BJ (cell line): ENCODE data around the gene ST7. TPM values are rescaled to one million over a fixed set of nuclear protein-coding genes. Genes with fewer than 3 reads are reported as not detected.

ENCODE experiments used
- CTCF ChIA-PET: fragments of 350-600 bp; formaldehyde crosslinking; extraction: SDS; loops from one replicate; lab custom pipeline; 2021; ENCODE audit warnings: antibody characterized with exemption, inconsistent platforms; lab: Yijun Ruan, JAX
- POLR2A ChIA-PET: fragments of 300-600 bp; sonication (Branson Sonifier 250); formaldehyde crosslinking; extraction: SDS; loops from one replicate; lab custom pipeline; 2021; ENCODE audit warnings: antibody characterized with exemption; lab: Charles Lee
- DNase-seq: peaks from one replicate; pipeline ENCODE4 v3.0.0-alpha.2; 2011; ENCODE audit warnings: low read depth
- H3K27me3 ChIP-seq: 2 replicates; pipeline ENCODE4 v1.6.0; 2011; ENCODE audit warnings: low read length; ENCODE audit not compliant: control insufficient read depth, insufficient read depth
- H3K36me3 ChIP-seq: 2 replicates; pipeline ENCODE4 v1.5.1; 2011; ENCODE audit warnings: low read length; ENCODE audit not compliant: control insufficient read depth, insufficient read depth
- H3K4me3 ChIP-seq: 2 replicates; pipeline ENCODE4 v1.5.1; 2011; ENCODE audit warnings: low read depth, mild to moderate bottlenecking, control low read depth, low read length
- CTCF ChIP-seq: IDR thresholded peaks from 2 replicates; pipeline ENCODE4 v1.5.1; 2011; ENCODE audit warnings: low read depth, mild to moderate bottlenecking, control low read depth, inconsistent platforms, low read length, moderate library complexity; ENCODE audit not compliant: insufficient read depth
- polyA plus RNA-seq: library from polyadenylated mRNA; depleted of rRNA; stranded (reverse); fragments of >200 nt; gene quantifications from 2 replicates; pipeline ENCODE4 v1.2.3, GENCODE V29; 2011

The ST7 gene
- polyA plus RNA-seq, 1 experiment, result 16.0 TPM

DNA sequence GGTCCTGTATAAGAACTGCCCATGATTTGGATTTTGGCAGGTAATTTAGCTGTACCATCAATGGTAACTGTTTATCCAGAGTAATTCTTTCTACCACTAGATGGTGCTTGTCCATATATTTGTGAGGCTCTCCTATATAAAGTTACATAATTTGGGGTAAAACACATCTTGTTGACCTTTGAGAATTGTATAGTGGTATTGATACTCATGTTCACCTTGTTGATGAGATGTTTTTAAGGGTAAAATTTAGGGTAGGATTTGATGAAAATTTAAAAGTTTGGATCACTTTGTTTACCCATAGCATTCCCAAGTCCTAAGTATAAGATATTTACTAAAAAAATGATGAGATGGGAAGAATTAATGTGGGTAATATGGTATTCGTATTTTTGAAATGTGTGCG is 31.6 kb downstream of the ST7 start:
- POLR2A ChIA-PET, result no interaction called here
- Histone ChIP-seq H3K36me3 (no peaks in the 10 kb centered on the region), H3K4me3 (no peak overlapping the region), H3K27me3 (no peaks in the 10 kb centered on the region)
- no peak for DNase-seq
- CTCF ChIA-PET, result interaction anchor here (0.5 to 9.2 kb wide), 25 partner anchors 9 to 241 kb away, joined by 3 to 200 read pairs (median 4); no protein-coding TSS in a partner anchor
- peak; percentile 64 for TF ChIP-seq CTCF

GRCh38 chr7:116985575-116985974 is 32.3 kb downstream of the ST7 start:
- POLR2A ChIA-PET, result no interaction called here
- Histone ChIP-seq H3K4me3 (no peak overlapping the region), H3K27me3 (no peaks in the 10 kb centered on the region), H3K36me3 (no peaks in the 10 kb centered on the region)
- DNase-seq, result no peak
- no peak for TF ChIP-seq CTCF
- CTCF ChIA-PET, result interaction anchor here (0.6 to 9.2 kb wide), 13 partner anchors 8 to 171 kb away, joined by 3 to 200 read pairs (median 4); no protein-coding TSS in a partner anchor

DNA sequence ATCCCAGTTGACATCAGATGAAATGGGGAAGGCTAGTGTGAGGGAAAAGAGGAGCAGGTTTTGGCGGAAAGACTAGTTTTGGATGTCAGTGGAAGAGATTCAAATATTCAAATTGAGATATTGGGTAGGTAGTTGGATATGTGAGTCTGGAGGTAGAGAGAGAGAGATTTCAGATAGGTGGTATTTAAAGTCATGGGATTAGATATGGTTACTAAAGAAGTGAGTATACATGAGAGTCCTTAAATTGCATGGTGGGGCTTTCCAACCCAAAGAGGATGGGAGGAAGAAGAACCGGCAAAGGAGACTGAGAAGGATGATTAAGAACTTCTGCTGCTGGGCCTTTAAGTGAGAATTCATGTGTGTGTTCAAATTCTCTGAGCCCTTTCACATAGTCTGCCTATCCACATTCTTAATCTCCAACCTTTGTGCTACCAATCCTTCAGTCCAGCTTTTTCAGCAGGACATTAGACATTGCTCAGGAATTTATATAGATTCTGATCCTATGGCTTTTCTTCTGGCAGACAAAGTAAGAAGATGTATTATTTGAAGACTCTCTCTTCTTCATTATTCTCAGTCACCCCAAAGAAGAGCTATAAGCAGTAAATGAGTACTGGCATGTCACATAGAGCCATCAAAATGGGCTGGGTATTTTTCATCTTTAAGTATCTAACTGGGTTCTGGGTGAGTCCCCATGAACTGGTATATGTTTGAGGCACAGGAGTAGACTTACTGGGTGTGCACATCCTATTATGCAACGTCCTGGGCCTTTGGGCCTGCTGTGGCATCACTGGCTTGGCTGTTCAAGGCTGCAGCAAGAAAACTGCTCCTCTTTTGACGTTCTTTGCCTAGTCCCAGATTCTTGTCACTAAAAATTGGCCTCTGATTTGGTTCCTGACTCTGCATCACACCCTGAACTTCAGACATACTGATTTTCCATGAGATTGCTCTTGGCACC is 33.6 kb downstream of the ST7 start:
- no peak overlapping the region for H3K4me3 ChIP-seq
- TF ChIP-seq CTCF, result no peak
- no peak for DNase-seq
- POLR2A ChIA-PET, result interaction anchor here (0.6 kb wide), 1 partner anchor 22 kb away, joined by 8 read pairs; no protein-coding TSS in a partner anchor
- CTCF ChIA-PET, result interaction anchor here (0.8 to 9.2 kb wide), 9 partner anchors 9 to 143 kb away, joined by 3 to 200 read pairs (median 5); no protein-coding TSS in a partner anchor
- H3K36me3 ChIP-seq, result no peaks in the 10 kb centered on the region
- no peaks in the 10 kb centered on the region for H3K27me3 ChIP-seq

- POLR2A ChIA-PET, result no interaction called here
Observed at GRCh38 chr7:116988363-116988989, 35.2 kb downstream of the ST7 start.

More at GRCh38 chr7:116988363-116988989, 35.2 kb downstream of the ST7 start:
- DNase-seq, result no peak
- TF ChIP-seq CTCF, result 0 out of 2 replicates have a peak, but pooled peaks have one; percentile 13
- CTCF ChIA-PET, result interaction anchor here (0.8 to 9.2 kb wide), 13 partner anchors 9 to 146 kb away, joined by 3 to 200 read pairs (median 6); no protein-coding TSS in a partner anchor
- Histone ChIP-seq H3K4me3 (no peak overlapping the region), H3K27me3 (no peaks in the 10 kb centered on the region), H3K36me3 (no peaks in the 10 kb centered on the region)
